HepG2 (cell line): ENCODE measurements around the gene SPAG5.

Experiments
- ATF3 ChIP-seq: sonication (generic); formaldehyde crosslinking; IDR thresholded peaks from 2 replicates; pipeline ENCODE4 v1.4.0; 2020; ENCODE audit warnings: missing genetic modification reagents
- ATF6 ChIP-seq: sonication (generic); formaldehyde crosslinking; conservative IDR thresholded peaks from 2 replicates; pipeline ENCODE4 v1.4.0; 2020; ENCODE audit warnings: missing genetic modification reagents
- CTCF ChIP-seq: sonication (generic); formaldehyde crosslinking; IDR thresholded peaks from 2 replicates; pipeline ENCODE4 v1.5.0; 2020; ENCODE audit warnings: mild to moderate bottlenecking, missing genetic modification reagents, moderate library complexity
- IKZF4 ChIP-seq: sonication (generic); formaldehyde crosslinking; IDR thresholded peaks from 2 replicates; pipeline ENCODE4 v1.5.1; 2020; ENCODE audit warnings: borderline replicate concordance, mild to moderate bottlenecking, low read depth, missing genetic modification reagents; ENCODE audit errors: not compliant biosample characterization
- MAX ChIP-seq: IDR thresholded peaks from 2 replicates; pipeline ENCODE4 v1.6.1; 2012; ENCODE audit warnings: inconsistent platforms
- MAZ ChIP-seq, 2 experiments: sonication (generic) in 1 of 2; formaldehyde crosslinking in 1 of 2; IDR thresholded peaks; 2 replicates each; pipeline versions ENCODE4 v1.5.0 to v1.6.1; 2012 to 2020; ENCODE audit warnings: low read depth in 2 of 2, mild to moderate bottlenecking in 2 of 2, borderline replicate concordance in 1 of 2, improper control_type of control experiment in 1 of 2, low read length in 1 of 2, missing genetic modification reagents in 1 of 2, moderate library complexity in 1 of 2
- MEIS2 ChIP-seq: sonication (generic); formaldehyde crosslinking; IDR thresholded peaks from 2 replicates; pipeline ENCODE4 v1.9.0; 2021; ENCODE audit warnings: mild to moderate bottlenecking, missing genetic modification reagents
- POLR2A ChIP-seq, 2 experiments: IDR thresholded peaks; 2 replicates each; pipeline ENCODE4 v1.6.1; 2011; ENCODE audit warnings: low read depth in 2 of 2, low read length in 2 of 2, mild to moderate bottlenecking in 1 of 2, moderate library complexity in 1 of 2; ENCODE audit not compliant: insufficient read depth in 1 of 2
- TFAP4 ChIP-seq: sonication (generic); IDR thresholded peaks from 2 replicates; pipeline ENCODE4 v1.6.1; 2016; ENCODE audit warnings: low read depth, borderline replicate concordance
- U2AF2 ChIP-seq: fragments of 200-400 bp; formaldehyde crosslinking; IDR thresholded peaks from 2 replicates; pipeline ENCODE4 v1.6.1; 2017; ENCODE audit warnings: low read depth, mild to moderate bottlenecking, low read length
- ZBTB26 ChIP-seq: IDR thresholded peaks from 2 replicates; pipeline ENCODE4 v1.6.1; 2016; ENCODE audit warnings: missing compliant biosample characterization, missing genetic modification reagents, borderline replicate concordance
- ZBTB8A ChIP-seq: sonication (generic); formaldehyde crosslinking; IDR thresholded peaks from 2 replicates; pipeline ENCODE4 v1.4.0; 2020; ENCODE audit warnings: mild to moderate bottlenecking, low read depth, missing genetic modification reagents, borderline replicate concordance
- ZNF678 ChIP-seq: sonication (generic); formaldehyde crosslinking; IDR thresholded peaks from 2 replicates; pipeline ENCODE4 v1.4.0; 2020; ENCODE audit warnings: mild to moderate bottlenecking, missing genetic modification reagents
- ZSCAN20 ChIP-seq: sonication (generic); formaldehyde crosslinking; IDR thresholded peaks from 2 replicates; pipeline ENCODE4 v1.4.0; 2020; ENCODE audit warnings: missing genetic modification reagents, mild to moderate bottlenecking, borderline replicate concordance

GRCh38 chr17:28573040-28573380 lies 25.8 kb downstream of the SPAG5 start:
- TF ChIP-seq MAZ (IDR thresholded peaks at IDR 0.05; ENCODE audit: borderline replicate concordance, low read depth, low read length) (no peak), MAZ (CRISPR knock-in tag; IDR thresholded peaks at IDR 0.05; ENCODE audit: low read depth) (no peak), MEIS2 (no peak), MAX (no peak), ZBTB8A (CRISPR knock-in tag) (no peak), TFAP4 (no peak), ZSCAN20 (no peak), ATF3 (no peak), IKZF4 (CRISPR knock-in tag) (no peak), ZBTB26 (CRISPR knock-in tag) (no peak), ATF6 (CRISPR knock-in tag) (no peak), CTCF (CRISPR knock-in tag) (no peak), U2AF2 (no peak), ZNF678 (CRISPR knock-in tag) (no peak), POLR2A (IDR thresholded peaks at IDR 0.05; ENCODE audit: insufficient read depth in 1 of 2, low read depth in 2 of 2, low read length in 2 of 2) (no peak)
